ENCODE results near the gene JAM2. TPM values are rescaled to one million over a fixed set of nuclear protein-coding genes. Genes with fewer than 3 reads are reported as not detected.

The JAM2 gene, protein sequence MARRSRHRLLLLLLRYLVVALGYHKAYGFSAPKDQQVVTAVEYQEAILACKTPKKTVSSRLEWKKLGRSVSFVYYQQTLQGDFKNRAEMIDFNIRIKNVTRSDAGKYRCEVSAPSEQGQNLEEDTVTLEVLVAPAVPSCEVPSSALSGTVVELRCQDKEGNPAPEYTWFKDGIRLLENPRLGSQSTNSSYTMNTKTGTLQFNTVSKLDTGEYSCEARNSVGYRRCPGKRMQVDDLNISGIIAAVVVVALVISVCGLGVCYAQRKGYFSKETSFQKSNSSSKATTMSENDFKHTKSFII
- 18.8 TPM for total RNA-seq

DNA sequence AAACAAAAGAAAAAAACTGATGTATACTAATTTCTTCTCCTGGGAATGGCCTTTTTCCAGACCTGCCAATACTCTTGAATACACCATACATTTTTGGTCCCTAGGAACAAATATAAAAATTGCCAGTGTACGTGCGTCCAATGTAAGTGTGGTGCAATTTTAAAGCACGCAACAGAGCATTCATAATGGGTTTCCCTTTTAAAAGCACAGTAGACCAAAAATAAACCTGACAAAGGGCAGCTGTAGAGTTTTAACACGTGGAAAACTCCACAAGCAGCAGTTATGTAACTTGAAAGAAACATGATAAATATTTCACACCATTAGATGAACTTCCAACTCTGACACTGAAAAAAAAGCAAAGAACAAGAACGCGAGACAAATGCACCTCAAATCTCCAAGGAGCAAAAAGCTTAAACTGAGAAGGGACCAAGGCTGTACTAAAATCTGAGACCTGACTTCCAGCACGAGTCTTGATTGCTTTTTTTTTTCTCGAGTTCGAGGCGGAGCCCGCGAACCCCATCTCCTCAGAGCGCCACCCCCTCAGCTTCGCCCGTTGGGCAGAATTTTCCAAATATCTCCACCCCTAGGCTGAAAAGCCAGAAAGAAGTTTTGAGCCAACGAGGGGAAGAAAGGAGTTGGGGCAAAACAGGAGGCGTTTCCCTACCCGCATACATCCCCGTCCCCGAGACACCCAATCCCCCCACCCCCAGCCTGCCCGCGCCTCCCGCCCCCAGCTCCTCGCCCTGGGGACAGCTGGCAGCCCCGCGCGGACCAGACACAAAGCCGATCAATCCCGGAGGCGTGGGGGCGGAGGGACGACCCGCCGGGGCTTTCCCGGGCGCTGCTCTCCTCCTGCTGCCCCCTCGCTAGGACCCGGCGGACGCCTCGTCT, at the start of gene JAM2:
Gene JAM2 (plus strand): TSS at position 599 of the 891 bp plus-strand sequence. CDS start 564 bp downstream, outside the sequence.
- peaks cover 0 to 8% (median 0%) of the 10 kb centered on the region in 3 donors for H3K27me3 ChIP-seq (ENCODE audit: control insufficient read depth in 3 of 3, insufficient read depth in 3 of 3, low read length in 3 of 3)
- peak within 1 kb of the TSS; percentile 67 to 76 (median 71) for H3K4me3 ChIP-seq (ENCODE audit: low read length in 3 of 3)

GRCh38 chr21:25589887-25590286, 49.2 kb upstream of the JAM2 start:
- Histone ChIP-seq H3K27ac (ENCODE audit: low read depth, low read length) (no peak overlapping the region), H3K4me1 (ENCODE audit: control insufficient read depth in 3 of 3, insufficient read depth in 3 of 3, low read length in 3 of 3) (no peaks in the 10 kb centered on the region), H3K4me3 (ENCODE audit: low read length in 3 of 3) (no peak overlapping the region), H3K27me3 (ENCODE audit: control insufficient read depth in 3 of 3, insufficient read depth in 3 of 3, low read length in 3 of 3) (no peaks in the 10 kb centered on the region), H3K36me3 (ENCODE audit: control insufficient read depth in 3 of 3, insufficient read depth in 3 of 3, low read length in 3 of 3) (peaks cover 11 to 54% (median 39%) of the 10 kb centered on the region in 3 donors), H3K9me3 (ENCODE audit: control insufficient read depth in 3 of 3, low read length in 3 of 3) (no peaks in the 10 kb centered on the region), H3K9ac (ENCODE audit: low read depth in 1 of 3, low read length in 3 of 3) (no peak overlapping the region)

More for the DNA sequence above, at the start of gene JAM2:
- Histone ChIP-seq H3K9ac (ENCODE audit: low read depth in 1 of 3, low read length in 3 of 3) (peak within 1 kb of the TSS; percentile 47 to 80 (median 60)), H3K27ac (ENCODE audit: low read depth, low read length) (peak within 1 kb of the TSS; percentile 36), H3K9me3 (ENCODE audit: control insufficient read depth in 3 of 3, low read length in 3 of 3) (no peaks in the 10 kb centered on the region), H3K4me1 (ENCODE audit: control insufficient read depth in 3 of 3, insufficient read depth in 3 of 3, low read length in 3 of 3) (peaks cover 8 to 10% (median 9%) of the 10 kb centered on the region in 3 donors), H3K36me3 (ENCODE audit: control insufficient read depth in 3 of 3, insufficient read depth in 3 of 3, low read length in 3 of 3) (no peaks in the 10 kb centered on the region)

DNA sequence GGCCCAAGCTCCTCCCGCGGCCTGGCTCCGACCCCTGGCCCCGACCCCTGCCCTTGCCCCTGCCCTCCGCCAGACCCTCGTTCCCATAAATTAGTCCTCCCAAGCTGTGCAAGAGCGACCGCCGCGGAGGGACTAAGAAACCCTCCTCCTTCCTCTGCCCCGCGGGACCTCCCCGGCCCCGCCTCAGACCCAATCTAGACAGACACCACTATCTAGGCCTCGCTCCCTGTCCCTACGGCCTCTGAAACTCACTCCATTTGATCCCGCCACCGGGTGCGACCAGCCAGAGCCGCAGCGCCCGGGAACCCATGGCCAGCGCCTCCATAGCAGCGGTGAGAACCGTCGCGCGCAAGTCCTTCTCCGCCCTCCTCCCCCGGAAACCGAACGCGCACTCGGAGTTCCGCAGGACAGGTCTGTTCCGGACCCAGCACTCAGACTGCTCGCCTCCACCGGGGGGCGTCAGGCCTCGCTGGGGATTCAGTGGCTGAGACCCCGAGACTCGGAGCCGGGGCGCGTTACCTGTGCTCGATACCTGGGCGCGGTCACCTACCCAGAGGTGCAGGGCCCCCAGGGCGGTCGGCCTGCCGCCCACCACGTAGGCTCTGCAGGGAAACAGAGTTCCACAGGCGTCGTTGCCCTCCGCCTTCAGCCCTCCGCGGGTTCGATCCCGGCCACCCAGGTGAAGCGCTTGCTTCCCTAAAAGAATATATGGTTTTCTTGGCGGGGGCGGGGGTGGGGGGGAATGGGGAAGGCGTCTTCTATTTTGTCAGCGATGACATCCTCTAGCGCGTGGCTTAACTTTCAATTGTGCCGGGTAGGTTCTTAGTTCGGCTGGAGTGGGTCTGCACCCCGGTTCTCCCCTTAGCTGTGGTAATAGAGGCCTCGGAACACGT, 31.7 kb upstream of the JAM2 start, which contains the start of gene MRPL39:
Gene MRPL39 (minus strand): TSS at position 331 of the 893 bp plus-strand sequence. CDS start 6 bp downstream, at position 325.
- Histone ChIP-seq H3K9ac (ENCODE audit: low read depth in 1 of 3, low read length in 3 of 3) (peak within 1 kb of the TSS; percentile 89 to 94 (median 92)), H3K9me3 (ENCODE audit: control insufficient read depth in 3 of 3, low read length in 3 of 3) (no peaks in the 10 kb centered on the region), H3K36me3 (ENCODE audit: control insufficient read depth in 3 of 3, insufficient read depth in 3 of 3, low read length in 3 of 3) (peaks cover 12 to 24% (median 15%) of the 10 kb centered on the region in 3 donors), H3K27ac (ENCODE audit: low read depth, low read length) (peak within 1 kb of the TSS; percentile 80), H3K4me1 (ENCODE audit: control insufficient read depth in 3 of 3, insufficient read depth in 3 of 3, low read length in 3 of 3) (peaks cover 21 to 27% (median 21%) of the 10 kb centered on the region in 3 donors), H3K27me3 (ENCODE audit: control insufficient read depth in 3 of 3, insufficient read depth in 3 of 3, low read length in 3 of 3) (no peaks in the 10 kb centered on the region), H3K4me3 (ENCODE audit: low read length in 3 of 3) (peak within 1 kb of the TSS; percentile 90 to 97 (median 92))

DNA sequence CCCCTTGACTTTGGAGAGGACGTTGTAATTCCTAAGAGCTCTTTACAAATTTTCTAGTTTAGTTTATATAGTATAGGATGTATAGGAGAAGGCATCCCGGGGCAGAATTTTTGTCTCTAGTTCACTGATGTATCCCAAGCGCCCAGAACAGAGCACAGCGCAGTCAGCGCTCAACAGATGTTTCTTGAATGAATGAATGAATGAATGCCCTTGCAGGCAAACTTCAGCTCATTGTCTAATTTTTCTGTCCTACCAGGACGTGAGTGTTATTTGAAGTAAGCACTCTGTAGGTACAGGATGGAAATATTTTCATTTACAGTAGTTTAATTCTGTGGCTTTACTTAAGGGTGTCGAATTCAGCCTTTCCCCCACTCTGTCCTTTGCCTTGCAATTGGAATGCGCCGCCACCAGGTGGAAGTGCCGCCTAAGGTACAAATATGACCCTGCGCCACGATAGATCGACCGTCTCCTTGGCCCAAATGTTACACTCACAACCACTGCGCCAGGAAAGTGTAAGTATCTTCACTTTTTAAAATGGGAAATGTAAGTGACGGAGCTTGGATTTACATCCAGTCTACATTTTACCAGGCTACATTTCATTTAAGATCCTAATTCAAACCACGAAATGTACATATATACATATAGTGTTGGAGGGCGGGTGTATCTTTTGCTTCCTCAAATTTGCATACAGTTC, 30.9 kb upstream of the JAM2 start:
- H3K36me3 ChIP-seq (ENCODE audit: control insufficient read depth in 3 of 3, insufficient read depth in 3 of 3, low read length in 3 of 3), result peaks cover 9 to 19% (median 11%) of the 10 kb centered on the region in 3 donors
- peaks cover 21 to 27% (median 21%) of the 10 kb centered on the region in 3 donors for H3K4me1 ChIP-seq (ENCODE audit: control insufficient read depth in 3 of 3, insufficient read depth in 3 of 3, low read length in 3 of 3)
- no peaks in the 10 kb centered on the region for H3K27me3 ChIP-seq (ENCODE audit: control insufficient read depth in 3 of 3, insufficient read depth in 3 of 3, low read length in 3 of 3)
- H3K9me3 ChIP-seq (ENCODE audit: control insufficient read depth in 3 of 3, low read length in 3 of 3), result no peaks in the 10 kb centered on the region
- H3K9ac ChIP-seq (ENCODE audit: low read depth in 1 of 3, low read length in 3 of 3), result peak overlapping the region; percentile 47 to 94 (median 54)
- peak overlapping the region; percentile 90 to 97 (median 92) for H3K4me3 ChIP-seq (ENCODE audit: low read length in 3 of 3)
- no peak overlapping the region for H3K27ac ChIP-seq (ENCODE audit: low read depth, low read length)

GRCh38 chr21:25614441-25614840, 24.6 kb upstream of the JAM2 start:
- H3K4me1 ChIP-seq (ENCODE audit: control insufficient read depth in 3 of 3, insufficient read depth in 3 of 3, low read length in 3 of 3), result peaks cover 0 to 7% (median 2%) of the 10 kb centered on the region in 3 donors
- H3K9me3 ChIP-seq (ENCODE audit: control insufficient read depth in 3 of 3, low read length in 3 of 3), result no peaks in the 10 kb centered on the region
- H3K9ac ChIP-seq (ENCODE audit: low read depth in 1 of 3, low read length in 3 of 3), result no peak overlapping the region
- H3K27ac ChIP-seq (ENCODE audit: low read depth, low read length), result no peak overlapping the region
- H3K36me3 ChIP-seq (ENCODE audit: control insufficient read depth in 3 of 3, insufficient read depth in 3 of 3, low read length in 3 of 3), result no peaks in the 10 kb centered on the region
- H3K27me3 ChIP-seq (ENCODE audit: control insufficient read depth in 3 of 3, insufficient read depth in 3 of 3, low read length in 3 of 3), result no peaks in the 10 kb centered on the region
- no peak overlapping the region for H3K4me3 ChIP-seq (ENCODE audit: low read length in 3 of 3)

DNA sequence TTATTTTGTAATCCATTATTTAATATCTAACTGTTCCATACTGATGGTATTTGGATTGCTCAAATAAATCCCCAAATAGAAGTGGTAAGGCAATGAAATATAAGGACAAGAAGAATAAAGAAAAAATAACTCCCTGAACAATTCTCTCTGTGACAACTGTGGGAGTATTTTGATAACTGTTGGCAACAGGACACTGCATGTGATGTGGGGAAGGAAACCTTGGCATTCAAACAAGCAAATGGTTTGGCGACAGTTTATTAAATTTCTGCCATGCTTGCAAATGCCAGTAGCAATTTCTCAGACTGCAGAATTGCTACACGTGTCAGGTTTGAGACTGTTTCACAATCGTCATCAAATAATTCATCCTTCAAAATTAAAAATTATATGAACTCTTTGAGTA, 23.2 kb upstream of the JAM2 start:
- Histone ChIP-seq H3K27me3 (ENCODE audit: control insufficient read depth in 3 of 3, insufficient read depth in 3 of 3, low read length in 3 of 3) (no peaks in the 10 kb centered on the region), H3K36me3 (ENCODE audit: control insufficient read depth in 3 of 3, insufficient read depth in 3 of 3, low read length in 3 of 3) (no peaks in the 10 kb centered on the region), H3K27ac (ENCODE audit: low read depth, low read length) (no peak overlapping the region), H3K9ac (ENCODE audit: low read depth in 1 of 3, low read length in 3 of 3) (peak overlapping the region in 1 of 3 donors; percentile 24), H3K4me1 (ENCODE audit: control insufficient read depth in 3 of 3, insufficient read depth in 3 of 3, low read length in 3 of 3) (peaks cover 0 to 7% (median 2%) of the 10 kb centered on the region in 3 donors), H3K4me3 (ENCODE audit: low read length in 3 of 3) (no peak overlapping the region), H3K9me3 (ENCODE audit: control insufficient read depth in 3 of 3, low read length in 3 of 3) (no peaks in the 10 kb centered on the region)

- no peaks in the 10 kb centered on the region for H3K9me3 ChIP-seq (ENCODE audit: control insufficient read depth in 3 of 3, low read length in 3 of 3)
- peaks cover 0 to 7% (median 2%) of the 10 kb centered on the region in 3 donors for H3K4me1 ChIP-seq (ENCODE audit: control insufficient read depth in 3 of 3, insufficient read depth in 3 of 3, low read length in 3 of 3)
- H3K4me3 ChIP-seq (ENCODE audit: low read length in 3 of 3), result no peak overlapping the region
- no peak overlapping the region for H3K9ac ChIP-seq (ENCODE audit: low read depth in 1 of 3, low read length in 3 of 3)
- H3K36me3 ChIP-seq (ENCODE audit: control insufficient read depth in 3 of 3, insufficient read depth in 3 of 3, low read length in 3 of 3), result no peaks in the 10 kb centered on the region
- no peak overlapping the region for H3K27ac ChIP-seq (ENCODE audit: low read depth, low read length)
- H3K27me3 ChIP-seq (ENCODE audit: control insufficient read depth in 3 of 3, insufficient read depth in 3 of 3, low read length in 3 of 3), result no peaks in the 10 kb centered on the region
Measured at GRCh38 chr21:25619198-25619597, 19.9 kb upstream of the JAM2 start.

DNA sequence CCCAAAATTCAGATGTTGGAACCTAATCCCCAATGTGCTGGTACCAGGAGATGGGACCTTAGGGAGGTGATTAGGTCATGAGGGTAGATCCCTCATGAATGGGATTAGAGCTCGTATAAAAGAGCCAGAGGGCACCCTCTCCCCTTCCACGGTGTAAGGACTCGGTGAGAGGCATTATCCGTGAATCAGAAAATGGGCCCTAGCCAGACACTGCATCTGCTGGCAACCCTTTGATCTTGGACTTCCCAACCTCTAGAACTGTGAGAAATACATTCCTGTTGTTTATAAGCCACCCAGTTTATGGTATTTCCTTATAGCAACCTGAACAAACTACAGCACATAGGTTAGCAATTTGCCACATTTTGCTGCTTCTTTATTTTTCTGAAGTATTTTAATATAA, 14.5 kb upstream of the JAM2 start:
- no peaks in the 10 kb centered on the region for H3K4me1 ChIP-seq (ENCODE audit: control insufficient read depth in 3 of 3, insufficient read depth in 3 of 3, low read length in 3 of 3)
- H3K9me3 ChIP-seq (ENCODE audit: control insufficient read depth in 3 of 3, low read length in 3 of 3), result no peaks in the 10 kb centered on the region
- no peaks in the 10 kb centered on the region for H3K36me3 ChIP-seq (ENCODE audit: control insufficient read depth in 3 of 3, insufficient read depth in 3 of 3, low read length in 3 of 3)
- H3K27ac ChIP-seq (ENCODE audit: low read depth, low read length), result no peak overlapping the region
- H3K4me3 ChIP-seq (ENCODE audit: low read length in 3 of 3), result no peak overlapping the region
- no peak overlapping the region for H3K9ac ChIP-seq (ENCODE audit: low read depth in 1 of 3, low read length in 3 of 3)
- no peaks in the 10 kb centered on the region for H3K27me3 ChIP-seq (ENCODE audit: control insufficient read depth in 3 of 3, insufficient read depth in 3 of 3, low read length in 3 of 3)

DNA sequence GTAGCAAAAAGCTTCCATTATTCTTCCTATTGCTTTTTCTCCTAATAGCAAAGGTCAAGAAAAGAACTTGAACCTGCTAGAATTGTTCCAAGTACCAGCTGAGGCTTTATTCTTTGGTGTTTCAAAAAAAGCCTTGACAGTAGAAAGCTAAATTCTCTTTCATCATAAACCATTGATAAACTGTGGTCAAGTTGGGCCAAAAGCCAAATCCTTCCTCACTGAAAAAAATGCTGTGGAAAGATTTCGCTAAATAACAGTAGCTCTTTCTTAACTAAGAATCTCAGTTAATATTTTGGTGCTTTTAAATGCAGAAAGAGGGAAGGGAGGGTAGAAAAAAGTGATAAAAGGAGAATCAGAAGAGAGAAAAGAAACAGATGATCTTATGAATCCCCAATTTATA, 14.0 kb upstream of the JAM2 start:
- H3K27ac ChIP-seq (ENCODE audit: low read depth, low read length), result no peak overlapping the region
- H3K36me3 ChIP-seq (ENCODE audit: control insufficient read depth in 3 of 3, insufficient read depth in 3 of 3, low read length in 3 of 3), result no peaks in the 10 kb centered on the region
- H3K4me1 ChIP-seq (ENCODE audit: control insufficient read depth in 3 of 3, insufficient read depth in 3 of 3, low read length in 3 of 3), result no peaks in the 10 kb centered on the region
- no peaks in the 10 kb centered on the region for H3K9me3 ChIP-seq (ENCODE audit: control insufficient read depth in 3 of 3, low read length in 3 of 3)
- H3K4me3 ChIP-seq (ENCODE audit: low read length in 3 of 3), result no peak overlapping the region
- H3K9ac ChIP-seq (ENCODE audit: low read depth in 1 of 3, low read length in 3 of 3), result no peak overlapping the region
- H3K27me3 ChIP-seq (ENCODE audit: control insufficient read depth in 3 of 3, insufficient read depth in 3 of 3, low read length in 3 of 3), result no peaks in the 10 kb centered on the region

All from skeletal muscle tissue (tissue), 4 donors.